GM18505 (cell line): ENCODE measurements around the gene CARD16.

ENCODE experiments used
- ATAC-seq: cut with Tn5 transposase; IDR thresholded peaks from one replicate; pipeline ENCODE4 v1.9.1; 2021; ENCODE audit not compliant: unreplicated experiment
- POLR2A ChIP-seq: IDR thresholded peaks from 4 replicates; pipeline ENCODE4 v1.6.1; 2011; ENCODE audit warnings: borderline replicate concordance; ENCODE audit not compliant: insufficient read depth, insufficient read length; ENCODE audit errors: extremely low read depth

CARD16 gene

DNA sequence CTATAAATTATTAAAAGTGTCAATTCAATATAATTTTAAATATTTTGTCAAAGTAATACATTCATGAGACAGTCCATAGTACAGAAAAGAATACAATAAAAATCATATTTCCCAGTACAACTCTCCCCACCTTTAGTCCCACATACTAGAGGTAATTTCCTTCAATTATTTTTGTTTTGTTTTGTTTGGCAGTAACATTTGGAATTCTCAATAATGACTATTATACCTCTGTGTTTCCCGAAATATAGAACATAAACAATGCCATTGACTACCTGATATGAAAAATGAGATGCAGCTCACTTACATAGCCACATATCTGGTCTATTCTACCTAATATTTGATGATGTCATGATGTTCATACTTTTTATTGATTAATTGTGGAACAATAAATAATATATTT is 52.4 kb downstream of the CARD16 start:
- no peak for TF ChIP-seq POLR2A
- ATAC-seq: no peak

DNA sequence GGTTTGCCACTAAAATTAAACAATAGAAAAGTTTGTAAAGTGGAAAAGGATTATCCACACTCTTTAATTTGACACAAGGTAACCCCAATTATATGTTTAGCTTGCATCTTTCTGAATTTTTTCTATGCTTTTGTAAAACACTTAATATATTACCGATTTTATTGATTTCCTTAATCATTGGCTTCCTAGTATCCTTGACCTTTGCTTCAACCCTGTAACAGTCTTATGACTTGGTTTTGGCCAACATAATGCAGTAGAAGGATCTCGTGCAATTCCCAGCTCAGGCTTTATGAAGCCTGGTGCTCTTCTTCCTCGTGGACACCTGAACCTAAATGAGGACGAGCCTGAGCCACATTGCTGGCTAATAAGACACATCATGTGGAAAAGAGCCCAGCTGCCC is 53.1 kb downstream of the CARD16 start:
- TF ChIP-seq POLR2A: no peak
- no peak for ATAC-seq
